GM13977 (cell line): ENCODE measurements around the gene PIEZO1.

Experiments
- DNase-seq: peaks from one replicate; pipeline ENCODE4 v3.0.0; 2012; ENCODE audit warnings: low spot score
- in situ Hi-C: fragments of 300-500 bp; cut with MboI; formaldehyde crosslinking; loops from one replicate; pipeline ENCODE4 v1.12.0; 2022; ENCODE audit warnings: low sequenced_read_pairs, low pct_unique_long_range_greater_than_20kb, mixed read lengths, inconsistent platforms; ENCODE audit not compliant: unreplicated experiment
- TF ChIP-seq, protein P1 (sequence below): IDR thresholded peaks from 2 replicates; pipeline ENCODE4 v1.5.1; 2012; ENCODE audit warnings: mild to moderate bottlenecking, control low read depth; ENCODE audit not compliant: insufficient read depth; ENCODE audit errors: extremely low read depth, missing control alignments

Gene PIEZO1

DNA sequence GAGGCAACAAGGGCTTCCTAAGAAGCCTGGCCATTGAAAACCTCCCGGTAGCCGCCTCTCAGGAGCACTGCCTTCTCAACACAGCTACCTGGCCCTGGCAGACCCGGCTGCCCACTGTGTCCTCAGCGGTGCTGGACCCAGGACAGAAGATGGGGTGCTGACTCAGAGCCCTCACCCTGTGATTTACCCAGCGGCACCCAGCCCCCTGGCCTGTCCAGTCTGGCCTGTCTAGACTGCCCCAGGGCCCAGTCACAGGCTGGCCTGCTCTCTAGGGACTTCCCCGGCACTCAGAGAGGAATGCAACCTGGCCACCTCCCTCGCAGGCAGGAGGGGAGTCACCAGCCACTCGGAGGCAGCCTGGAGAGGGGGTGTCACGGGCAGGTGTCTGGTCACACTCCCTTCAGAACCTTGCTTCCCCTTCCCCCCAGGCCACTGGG is 20.1 kb downstream of the PIEZO1 start:
- in situ Hi-C loops = no loop called here
- TF ChIP-seq, protein P1, sequence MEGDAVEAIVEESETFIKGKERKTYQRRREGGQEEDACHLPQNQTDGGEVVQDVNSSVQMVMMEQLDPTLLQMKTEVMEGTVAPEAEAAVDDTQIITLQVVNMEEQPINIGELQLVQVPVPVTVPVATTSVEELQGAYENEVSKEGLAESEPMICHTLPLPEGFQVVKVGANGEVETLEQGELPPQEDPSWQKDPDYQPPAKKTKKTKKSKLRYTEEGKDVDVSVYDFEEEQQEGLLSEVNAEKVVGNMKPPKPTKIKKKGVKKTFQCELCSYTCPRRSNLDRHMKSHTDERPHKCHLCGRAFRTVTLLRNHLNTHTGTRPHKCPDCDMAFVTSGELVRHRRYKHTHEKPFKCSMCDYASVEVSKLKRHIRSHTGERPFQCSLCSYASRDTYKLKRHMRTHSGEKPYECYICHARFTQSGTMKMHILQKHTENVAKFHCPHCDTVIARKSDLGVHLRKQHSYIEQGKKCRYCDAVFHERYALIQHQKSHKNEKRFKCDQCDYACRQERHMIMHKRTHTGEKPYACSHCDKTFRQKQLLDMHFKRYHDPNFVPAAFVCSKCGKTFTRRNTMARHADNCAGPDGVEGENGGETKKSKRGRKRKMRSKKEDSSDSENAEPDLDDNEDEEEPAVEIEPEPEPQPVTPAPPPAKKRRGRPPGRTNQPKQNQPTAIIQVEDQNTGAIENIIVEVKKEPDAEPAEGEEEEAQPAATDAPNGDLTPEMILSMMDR = no peak
- no peak for DNase-seq

DNA sequence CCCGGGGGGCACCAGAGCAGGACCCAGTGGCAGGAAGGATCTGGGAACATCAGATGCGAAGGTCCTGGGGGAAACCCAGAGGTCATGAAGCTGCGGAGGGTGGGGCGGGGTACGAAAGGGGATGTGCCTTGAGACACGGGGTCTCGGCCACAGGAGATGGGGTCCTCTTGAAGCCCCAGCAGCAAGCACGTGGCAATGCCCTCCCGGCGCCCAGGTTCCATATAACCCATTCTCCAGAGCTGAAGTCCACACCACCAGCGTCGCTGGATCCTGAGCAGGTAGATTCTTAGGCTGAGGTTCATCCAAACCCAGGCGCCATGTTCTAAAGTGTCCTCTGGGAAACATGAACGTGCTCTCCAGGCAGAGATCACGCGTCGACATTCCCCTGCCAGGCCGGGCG is 20.9 kb downstream of the PIEZO1 start:
- no peak for DNase-seq
- TF ChIP-seq, protein P1 = no peak
- in situ Hi-C loops = no loop called here

DNA sequence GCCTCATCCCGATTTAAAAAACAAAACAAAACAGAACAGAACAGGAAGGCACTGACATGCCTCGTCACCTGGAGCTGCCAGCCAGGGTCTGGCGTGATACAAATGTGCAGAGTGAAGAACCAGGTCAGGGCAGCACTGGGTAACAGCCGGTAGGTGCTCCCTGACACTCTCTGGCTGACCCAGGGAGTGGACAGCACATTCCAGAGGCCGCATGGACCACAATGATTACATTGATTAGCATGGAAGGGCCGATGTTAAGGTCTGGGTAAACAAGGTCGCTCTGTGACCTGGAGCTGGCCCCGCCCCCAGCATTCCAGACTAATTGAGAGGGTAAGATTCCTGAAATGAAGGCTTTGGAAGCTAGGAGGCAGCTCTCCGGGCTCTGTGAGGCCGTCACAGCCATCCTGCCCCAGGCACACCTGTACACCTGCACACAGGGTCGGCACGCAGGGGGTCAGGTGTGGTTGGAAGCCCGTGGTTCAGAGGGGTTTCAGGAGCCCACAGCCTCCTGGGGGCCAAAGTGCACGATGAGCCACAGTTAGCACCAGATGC is 21.4 kb downstream of the PIEZO1 start:
- in situ Hi-C loops = no loop called here
- DNase-seq = no peak
- TF ChIP-seq, protein P1 = no peak

DNA sequence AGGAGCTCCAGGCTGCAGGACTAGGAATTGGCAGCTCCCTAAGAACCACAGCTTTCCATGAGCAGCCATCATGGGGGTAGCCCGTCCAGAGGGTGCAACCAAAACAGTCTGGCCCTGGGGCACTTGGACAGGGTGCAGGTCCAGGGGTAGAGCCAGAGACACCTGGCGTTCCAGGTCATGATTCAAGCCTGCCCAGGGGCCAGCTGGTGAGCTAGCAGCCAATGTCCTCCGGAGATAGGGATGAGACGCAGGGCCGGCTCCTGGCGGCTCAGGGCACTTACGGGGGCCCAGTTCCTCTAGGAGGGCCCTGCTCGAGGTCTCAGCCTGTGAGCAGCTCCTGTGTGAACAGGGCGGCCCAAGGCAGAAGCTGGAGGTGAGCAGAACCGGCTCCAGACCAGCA is 22.1 kb downstream of the PIEZO1 start:
- TF ChIP-seq, protein P1 = no peak
- no peak for DNase-seq
- in situ Hi-C loops = no loop called here

DNA sequence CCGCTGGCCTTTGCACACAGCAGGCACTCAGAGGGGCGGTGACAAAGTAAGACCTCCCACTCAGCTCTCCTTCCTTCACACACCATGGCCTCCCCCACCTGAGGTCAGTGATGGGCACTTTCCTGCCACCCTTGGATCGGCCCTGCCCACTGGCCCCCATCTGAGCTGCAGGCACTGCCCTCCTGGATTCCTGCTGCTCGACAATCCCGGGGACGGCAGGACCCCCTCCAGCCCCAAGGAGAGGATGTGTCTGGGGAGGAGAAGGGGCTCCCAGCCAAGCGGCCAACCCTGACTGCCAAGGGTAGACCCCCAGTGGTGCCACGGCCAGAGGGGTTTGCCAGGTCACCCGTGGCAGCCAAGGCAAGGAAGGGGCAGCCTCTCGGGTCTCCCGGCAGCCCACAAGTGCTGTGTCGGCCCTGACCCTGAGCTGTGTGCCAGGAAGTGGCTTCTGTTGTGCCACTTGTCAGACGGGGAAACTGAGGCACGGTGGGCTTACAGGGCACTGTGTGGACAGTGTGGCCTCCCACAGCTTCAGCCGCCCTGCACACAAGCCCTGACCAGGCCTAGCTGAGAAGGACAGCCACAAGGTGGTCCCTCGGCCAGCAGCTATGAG is 22.7 kb downstream of the PIEZO1 start:
- in situ Hi-C loops = no loop called here

DNA sequence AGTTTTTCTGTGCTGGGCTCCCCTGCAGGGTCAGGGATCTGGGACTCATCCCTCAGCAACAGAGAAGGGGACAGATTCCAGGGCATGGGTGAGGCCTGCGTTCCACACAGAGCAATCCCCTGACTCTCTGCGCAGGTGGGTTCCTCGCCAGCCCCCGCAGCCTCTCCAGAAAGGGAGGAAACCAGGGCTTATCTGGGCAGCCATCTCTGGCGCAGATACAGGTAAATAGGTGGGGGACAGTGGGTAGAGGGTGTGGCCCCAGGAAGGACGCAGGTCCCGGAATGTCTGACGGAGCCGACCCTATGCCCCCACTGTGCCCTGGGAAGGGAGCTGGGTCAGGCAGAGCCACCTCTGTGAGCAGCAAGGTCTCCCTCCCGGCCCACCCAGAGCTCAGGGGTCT is 23.2 kb downstream of the PIEZO1 start:
- in situ Hi-C loops = no loop called here

More for the DNA sequence above, 22.7 kb downstream of the PIEZO1 start:
- TF ChIP-seq, protein P1 = no peak
- DNase-seq = no peak

More for the DNA sequence above, 23.2 kb downstream of the PIEZO1 start:
- DNase-seq = no peak
- TF ChIP-seq, protein P1 = no peak
